Osteocyte (in vitro differentiated cells): ENCODE results near the gene PSORS1C2. TPM values are rescaled to one million over a fixed set of nuclear protein-coding genes. Genes with fewer than 3 reads are reported as not detected.

Experiments
- DNase-seq: peaks from one replicate; pipeline ENCODE4 v3.0.0; 2021; ENCODE audit warnings: mixed read lengths; ENCODE audit not compliant: unreplicated experiment; ENCODE audit errors: extremely low spot score
- H3K27ac Mint-ChIP-seq: one replicate; pipeline ENCODE4 v1.8.0; 2021; ENCODE audit warnings: mild to moderate bottlenecking, mixed read lengths; ENCODE audit not compliant: unreplicated experiment
- H3K27me3 Mint-ChIP-seq: one replicate; pipeline ENCODE4 v1.8.0; 2021; ENCODE audit warnings: mixed read lengths; ENCODE audit not compliant: unreplicated experiment
- H3K36me3 Mint-ChIP-seq: one replicate; pipeline ENCODE4 v1.8.0; 2021; ENCODE audit warnings: mixed read lengths; ENCODE audit not compliant: unreplicated experiment
- H3K4me1 Mint-ChIP-seq: one replicate; pipeline ENCODE4 v1.8.0; 2021; ENCODE audit warnings: mixed read lengths; ENCODE audit not compliant: unreplicated experiment
- H3K4me3 Mint-ChIP-seq: one replicate; pipeline ENCODE4 v1.8.0; 2021; ENCODE audit warnings: mild to moderate bottlenecking, moderate library complexity, mixed read lengths; ENCODE audit not compliant: unreplicated experiment
- H3K9me3 Mint-ChIP-seq: one replicate; pipeline ENCODE4 v1.8.0; 2021; ENCODE audit warnings: mixed read lengths; ENCODE audit not compliant: unreplicated experiment
- CTCF ChIP-seq: fragments of 200-600 bp; sonication (generic); IDR thresholded peaks from 2 replicates; pipeline ENCODE4 v1.5.0; 2021; ENCODE audit warnings: antibody characterized with exemption, mild to moderate bottlenecking, moderate library complexity
- total RNA-seq: library from RNA; stranded (reverse); gene quantifications from 2 replicates; pipeline ENCODE4 v1.2.1, GENCODE V29; 2021

The PSORS1C2 gene
- total RNA-seq, 1 donor from 2014 or later = not detected

GRCh38 chr6:31111712-31112111 is 27.2 kb downstream of the PSORS1C2 start:
- Mint-ChIP-seq H3K36me3 (no peaks in the 10 kb centered on the region), H3K9me3 (no peaks in the 10 kb centered on the region), H3K4me3 (no peak overlapping the region), H3K27me3 (peaks cover 27% of the 10 kb centered on the region), H3K27ac (no peak overlapping the region), H3K4me1 (peaks cover 34% of the 10 kb centered on the region)
- DNase-seq = no peak
- TF ChIP-seq CTCF = no peak

DNA sequence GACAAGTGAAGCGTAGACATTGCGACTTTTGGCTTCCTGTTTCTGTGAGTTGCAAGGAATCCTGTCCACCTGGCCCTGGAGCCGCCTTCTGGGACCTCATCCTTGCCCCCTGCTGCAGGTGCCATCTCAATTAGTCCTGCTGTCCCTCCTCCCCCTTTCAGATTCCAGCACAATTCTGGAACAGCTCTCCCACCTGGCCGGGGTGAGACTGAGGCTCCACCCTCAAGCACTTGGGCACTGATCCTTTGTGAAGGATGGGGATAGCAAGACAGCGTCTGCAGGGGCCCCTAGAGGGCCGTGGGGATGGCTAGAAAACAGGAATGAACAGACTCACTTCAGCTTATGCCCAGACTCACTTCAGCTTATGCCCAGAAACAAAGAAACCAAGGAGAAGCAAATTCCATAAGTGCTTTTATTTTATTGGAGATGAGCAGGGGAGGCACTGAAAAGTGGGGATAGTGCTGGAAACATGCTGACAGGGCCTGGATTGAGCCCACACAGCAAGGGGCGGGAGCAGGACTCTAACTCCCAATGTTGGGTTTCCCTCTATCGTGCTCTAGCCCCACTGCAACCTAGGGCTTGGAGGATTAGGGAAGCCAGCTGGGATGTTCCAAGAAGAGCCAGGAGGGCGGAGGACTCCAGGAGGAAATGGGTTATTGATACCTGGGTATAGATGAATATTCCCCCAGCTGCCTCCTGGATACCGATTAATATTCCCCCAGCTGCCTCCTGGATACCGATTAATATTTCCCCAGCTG is 27.9 kb downstream of the PSORS1C2 start:
- peaks cover 32% of the 10 kb centered on the region for H3K4me1 Mint-ChIP-seq

GRCh38 chr6:31107052-31107451 is 31.8 kb downstream of the PSORS1C2 start:
- no peaks in the 10 kb centered on the region for H3K9me3 Mint-ChIP-seq
- no peak overlapping the region for H3K27ac Mint-ChIP-seq
- H3K4me1 Mint-ChIP-seq = no peaks in the 10 kb centered on the region
- H3K4me3 Mint-ChIP-seq = no peak overlapping the region
- peaks cover 40% of the 10 kb centered on the region for H3K27me3 Mint-ChIP-seq
- TF ChIP-seq CTCF = no peak
- DNase-seq = no peak
- H3K36me3 Mint-ChIP-seq = no peaks in the 10 kb centered on the region

More for the DNA sequence above, 27.9 kb downstream of the PSORS1C2 start:
- no peak for TF ChIP-seq CTCF
- no peak for DNase-seq
- H3K27me3 Mint-ChIP-seq = peaks cover 32% of the 10 kb centered on the region
- no peaks in the 10 kb centered on the region for H3K36me3 Mint-ChIP-seq
- no peak overlapping the region for H3K4me3 Mint-ChIP-seq
- no peaks in the 10 kb centered on the region for H3K9me3 Mint-ChIP-seq
- H3K27ac Mint-ChIP-seq = no peak overlapping the region

DNA sequence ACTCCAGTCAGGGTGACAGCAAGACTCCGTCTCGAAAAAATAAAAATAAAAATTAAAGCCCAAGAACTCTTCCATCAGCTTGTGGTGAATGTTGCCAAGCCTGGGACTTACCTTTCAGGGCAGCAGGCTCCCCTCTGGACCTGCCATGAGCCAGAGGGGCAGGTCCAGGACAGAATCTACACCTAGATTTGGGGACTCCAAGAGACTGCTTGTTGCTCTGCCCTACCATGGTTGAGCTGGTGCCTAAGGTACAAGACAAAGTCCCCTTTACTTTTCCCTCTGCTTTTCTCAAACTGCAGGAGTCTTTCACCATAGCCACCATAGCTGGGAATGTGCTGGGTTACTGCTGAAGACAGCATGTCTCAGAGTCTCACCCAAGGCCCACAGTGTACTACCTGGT is 35.7 kb downstream of the PSORS1C2 start:
- H3K27me3 Mint-ChIP-seq = peaks cover 32% of the 10 kb centered on the region
- no peaks in the 10 kb centered on the region for H3K36me3 Mint-ChIP-seq
- no peaks in the 10 kb centered on the region for H3K9me3 Mint-ChIP-seq
- no peak for TF ChIP-seq CTCF
- no peak overlapping the region for H3K4me3 Mint-ChIP-seq
- H3K4me1 Mint-ChIP-seq = no peaks in the 10 kb centered on the region
- no peak for DNase-seq
- H3K27ac Mint-ChIP-seq = no peak overlapping the region

DNA sequence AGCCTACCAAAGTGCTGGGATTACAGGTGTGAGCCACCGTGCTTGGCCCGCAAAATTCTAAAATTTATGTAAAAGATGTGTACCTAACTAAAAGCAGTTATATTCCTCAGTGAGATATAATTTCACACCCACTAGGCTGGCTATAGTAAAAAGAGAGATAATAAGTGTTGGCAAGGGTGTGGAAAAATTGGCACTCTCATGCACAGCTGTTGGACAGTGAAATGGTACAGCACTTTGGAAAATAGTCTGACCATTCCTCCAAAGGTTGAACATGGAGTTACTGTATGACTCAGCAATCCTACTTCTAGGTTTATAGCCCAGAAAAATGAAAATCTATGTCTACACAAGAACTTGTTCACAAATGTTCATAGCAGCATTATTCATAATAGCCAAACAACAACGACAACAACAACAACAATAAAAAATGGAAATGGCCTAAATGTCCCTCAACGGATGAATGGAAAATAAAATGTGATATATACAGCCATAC is 40.4 kb downstream of the PSORS1C2 start:
- Mint-ChIP-seq H3K27me3 (peaks cover 28% of the 10 kb centered on the region), H3K4me3 (no peak overlapping the region), H3K36me3 (no peaks in the 10 kb centered on the region), H3K9me3 (no peaks in the 10 kb centered on the region), H3K4me1 (peaks cover 1% of the 10 kb centered on the region), H3K27ac (no peak overlapping the region)
- TF ChIP-seq CTCF = no peak
- no peak for DNase-seq
